CD4-positive, alpha-beta T cell treated with Interleukin-17A for 4 hours (primary cell): ENCODE data around the gene AK1.

Source experiments
- DNase-seq: peaks from one replicate; pipeline ENCODE4 v3.0.0-alpha.2; 2020; ENCODE audit warnings: mixed read lengths

AK1 gene

DNA sequence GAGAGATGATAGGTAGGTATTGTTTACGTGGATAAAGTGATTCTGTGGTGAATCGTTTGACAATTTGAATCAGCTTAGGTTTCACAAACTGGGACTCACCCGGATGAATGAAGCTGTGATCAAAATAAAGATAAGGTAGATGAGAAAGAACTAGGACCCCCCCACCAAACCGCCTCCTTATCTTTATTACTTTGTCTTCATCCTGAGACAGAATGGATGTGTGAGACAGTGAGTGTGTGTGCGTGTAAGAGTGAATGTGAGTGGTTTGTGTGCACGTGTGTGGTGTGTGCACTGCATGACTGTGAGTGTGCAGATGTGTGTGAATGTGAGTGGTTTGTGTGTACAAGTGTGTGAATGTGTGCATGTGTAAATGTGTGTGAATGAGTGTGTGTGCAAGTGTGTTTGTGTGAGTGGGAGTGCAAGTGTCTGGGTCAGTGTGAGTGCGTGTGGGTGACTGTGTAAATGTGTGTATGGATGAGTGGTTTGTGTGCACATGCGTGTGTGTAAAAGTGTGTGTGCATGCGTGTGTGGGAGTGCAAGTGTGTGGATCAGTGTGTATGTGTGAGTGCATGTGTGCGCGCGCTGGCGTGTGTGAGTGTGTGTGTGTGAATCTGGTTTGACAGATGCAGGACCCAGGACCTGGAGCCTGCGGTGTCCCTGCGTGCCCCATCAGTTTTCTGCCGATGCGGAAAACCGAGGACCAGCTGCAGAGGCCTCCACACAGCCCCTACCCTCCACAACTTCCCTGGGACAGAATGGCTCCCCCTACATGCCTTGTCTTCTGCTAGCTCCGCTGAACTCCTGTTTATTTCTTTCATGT is 11.6 kb downstream of the AK1 start:
- peak; percentile 48 for DNase-seq

DNA sequence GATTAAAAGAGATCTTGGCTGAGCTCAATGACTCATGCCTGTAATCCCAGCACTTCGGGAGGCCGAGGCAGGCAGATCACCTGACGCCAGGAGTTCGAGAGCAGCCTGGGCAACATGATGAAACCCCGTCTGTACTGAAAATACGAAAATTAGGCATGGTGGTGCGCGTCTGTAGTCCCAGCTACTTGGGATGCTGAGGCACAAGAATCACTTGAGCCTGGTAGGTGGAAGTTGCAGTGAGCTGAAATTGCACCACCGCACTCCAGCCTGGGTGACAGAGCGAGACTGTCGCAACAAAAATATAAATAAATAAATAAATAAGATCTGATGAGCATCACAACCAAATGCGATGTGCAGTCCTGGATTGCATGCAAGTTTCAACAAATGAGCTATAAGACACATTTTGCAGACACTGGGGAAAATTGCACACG is 14.3 kb downstream of the AK1 start:
- no peak for DNase-seq

DNA sequence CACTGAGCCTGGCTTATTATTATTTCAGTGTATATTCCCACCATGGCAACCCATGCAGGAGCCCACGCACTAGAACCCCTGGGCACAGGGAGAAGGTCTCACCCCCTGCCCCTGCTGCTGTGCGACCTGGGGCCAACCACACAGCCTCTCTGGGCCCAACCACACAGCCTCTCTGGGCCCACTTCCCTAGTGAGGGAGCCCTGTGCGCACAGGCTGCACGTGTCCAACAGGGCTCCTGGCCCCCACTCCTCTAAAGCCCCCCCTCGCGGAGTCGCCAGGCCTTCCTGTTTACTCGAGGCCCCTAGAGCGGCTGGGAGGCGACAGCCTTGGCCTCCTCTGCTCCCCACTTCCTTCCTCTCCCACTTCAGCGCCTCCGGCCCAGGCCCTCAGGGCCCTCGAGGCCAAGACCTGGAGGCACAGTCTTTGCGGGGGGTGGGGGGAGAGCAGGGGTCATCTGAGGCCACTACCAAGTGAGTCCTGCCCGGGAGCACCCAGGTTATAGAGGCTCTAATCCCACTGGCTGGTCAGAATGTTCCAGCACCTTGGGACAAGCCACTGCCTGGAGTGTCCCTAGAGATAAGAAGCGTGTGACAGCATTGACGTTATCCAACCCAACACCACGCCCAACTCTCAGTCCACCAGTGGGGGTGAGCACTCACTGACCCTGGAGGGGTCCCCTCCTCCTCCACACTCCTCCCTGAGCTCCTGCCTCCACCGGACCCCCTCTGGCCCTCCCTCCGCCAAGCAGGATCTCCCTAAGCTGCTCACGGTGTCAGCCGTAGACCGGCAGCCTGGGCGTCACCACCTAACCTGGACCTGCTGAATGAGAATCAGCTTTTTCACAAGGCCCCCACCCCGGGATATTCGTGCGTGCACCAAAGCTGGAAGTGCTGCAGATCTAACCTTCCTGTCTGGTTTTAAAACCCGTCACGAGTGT is 15.1 kb downstream of the AK1 start:
- DNase-seq = peak; percentile 69

DNA sequence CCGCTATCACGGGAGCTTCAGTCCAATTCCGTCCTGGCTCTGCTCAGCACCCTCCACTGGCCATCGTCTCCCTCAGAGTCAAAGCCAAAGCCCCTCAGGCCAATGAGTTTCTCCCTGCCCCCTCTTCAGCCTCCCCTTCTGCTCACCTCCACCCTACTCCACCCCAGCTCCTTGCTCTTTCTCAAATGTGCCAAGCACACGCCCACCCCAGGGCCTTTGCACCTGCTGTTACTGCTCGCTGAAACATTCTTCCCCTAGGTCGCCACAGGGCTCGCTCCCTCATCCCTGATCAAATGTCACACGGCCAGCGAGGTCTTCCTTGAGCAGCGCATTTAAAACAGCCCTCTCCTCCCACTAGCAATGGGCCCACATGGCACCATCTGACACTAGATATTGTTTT is 16.7 kb downstream of the AK1 start:
- DNase-seq = no peak

DNA sequence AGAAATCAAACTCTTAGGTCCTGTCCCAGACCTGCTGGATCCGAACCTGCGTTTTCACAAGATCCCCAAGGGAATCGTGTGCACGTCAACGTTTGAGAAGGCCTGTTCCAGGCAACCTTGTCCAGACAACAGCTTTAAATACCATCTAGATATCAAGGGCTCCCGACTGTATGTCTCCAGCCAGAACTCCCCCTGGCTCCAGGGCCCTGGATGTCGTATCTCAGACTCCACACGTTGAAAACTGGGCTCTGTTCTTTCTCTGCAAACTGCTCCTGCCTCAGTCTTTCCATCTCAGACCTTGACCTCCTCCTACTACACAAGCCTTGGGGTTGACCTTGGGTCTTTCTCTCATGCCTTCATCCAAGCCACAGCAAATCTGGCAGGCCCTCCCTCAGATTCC is 17.2 kb downstream of the AK1 start:
- DNase-seq = no peak

DNA sequence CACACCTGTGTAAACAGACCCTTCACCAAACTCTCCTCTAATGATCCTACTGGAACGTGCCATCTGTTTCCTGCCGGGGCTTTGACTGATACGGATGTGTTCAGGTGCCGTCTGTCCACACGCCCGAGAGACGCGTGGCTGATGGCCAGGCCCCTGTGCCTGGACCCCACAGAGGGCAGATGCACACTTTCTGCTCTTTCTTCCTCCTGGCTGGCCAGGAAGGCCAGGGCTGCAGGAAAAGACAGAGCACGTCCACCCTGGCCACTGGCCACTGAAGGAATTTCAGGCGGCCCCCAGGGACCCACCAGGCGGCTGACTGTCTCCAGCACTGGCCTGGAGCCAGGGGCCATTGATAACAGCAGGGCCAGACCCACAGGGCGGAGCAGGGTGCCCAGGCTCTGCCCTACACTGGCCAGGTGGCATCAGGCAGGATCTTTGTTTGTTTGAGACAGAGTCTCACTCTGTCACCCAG is 19.4 kb downstream of the AK1 start:
- no peak for DNase-seq

DNA sequence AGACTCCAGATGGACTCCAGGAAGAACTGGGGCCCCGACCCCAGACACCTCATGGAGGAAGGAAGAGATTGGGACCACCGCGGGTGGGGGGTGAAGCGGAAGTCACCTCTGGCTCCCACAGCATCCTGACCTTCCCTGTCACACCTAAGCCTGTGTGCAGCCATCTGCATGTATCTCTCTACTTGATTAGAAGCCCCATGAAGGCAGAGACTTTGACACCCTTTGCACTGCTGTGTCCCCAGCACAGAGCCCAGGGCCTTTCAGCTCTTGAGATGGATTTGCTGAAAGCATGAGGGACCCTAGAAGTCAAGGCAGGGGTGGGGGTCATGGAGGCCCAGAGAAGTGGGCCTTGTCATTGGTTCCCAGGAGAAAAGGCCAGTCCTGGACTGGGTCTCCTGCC is 20.2 kb downstream of the AK1 start:
- no peak for DNase-seq

DNA sequence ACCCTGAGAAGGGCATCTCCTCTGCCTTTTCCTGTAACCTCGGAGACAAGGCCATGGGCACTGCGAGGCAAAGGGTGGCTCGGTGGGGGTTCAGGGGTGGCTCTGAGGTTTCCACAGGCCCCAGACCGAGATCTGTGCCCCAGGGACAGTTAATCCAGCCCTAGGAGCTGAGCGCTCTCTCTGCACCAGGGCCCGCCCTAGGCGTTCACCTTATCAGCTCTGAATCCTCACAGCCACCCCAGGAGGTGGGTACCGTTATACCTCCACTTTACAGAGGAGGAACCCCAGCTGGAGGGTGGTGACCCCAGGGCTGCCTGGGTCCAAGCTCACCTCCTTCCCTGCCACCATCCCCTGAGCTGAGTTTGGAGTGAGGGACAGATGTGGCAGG is 20.8 kb downstream of the AK1 start:
- no peak for DNase-seq

DNA sequence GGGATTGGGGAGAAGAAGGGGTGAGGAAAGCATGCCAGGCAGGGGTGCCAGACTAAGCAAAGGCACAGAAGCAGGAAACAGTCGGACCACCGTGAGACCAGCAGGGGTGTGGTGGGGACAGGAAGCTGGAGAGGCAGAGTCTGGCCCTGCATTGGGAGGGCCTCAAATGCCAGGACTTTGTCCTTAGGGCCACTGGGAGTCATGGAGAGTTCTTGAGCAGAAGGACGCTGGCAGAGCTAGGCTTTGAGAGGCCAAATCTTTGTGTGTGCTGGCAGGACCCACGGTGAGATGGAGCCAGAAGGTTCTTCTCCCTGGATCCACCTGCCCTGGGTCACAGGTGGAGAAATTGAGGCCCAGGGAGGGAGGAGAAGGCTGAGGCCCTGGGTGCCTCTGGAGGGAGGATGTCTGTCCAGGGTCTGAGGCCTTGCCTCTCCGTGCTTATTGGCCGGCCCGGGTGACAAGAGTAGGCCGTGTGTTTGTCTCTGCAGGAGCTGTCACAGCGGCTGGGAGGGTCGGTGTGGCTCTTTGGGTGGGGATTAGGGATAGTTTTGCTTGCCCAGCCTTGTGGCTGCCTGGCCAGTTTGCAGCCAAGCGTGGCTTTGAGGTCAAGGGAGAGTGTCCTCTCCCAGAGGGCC is 21.3 kb downstream of the AK1 start:
- no peak for DNase-seq

DNA sequence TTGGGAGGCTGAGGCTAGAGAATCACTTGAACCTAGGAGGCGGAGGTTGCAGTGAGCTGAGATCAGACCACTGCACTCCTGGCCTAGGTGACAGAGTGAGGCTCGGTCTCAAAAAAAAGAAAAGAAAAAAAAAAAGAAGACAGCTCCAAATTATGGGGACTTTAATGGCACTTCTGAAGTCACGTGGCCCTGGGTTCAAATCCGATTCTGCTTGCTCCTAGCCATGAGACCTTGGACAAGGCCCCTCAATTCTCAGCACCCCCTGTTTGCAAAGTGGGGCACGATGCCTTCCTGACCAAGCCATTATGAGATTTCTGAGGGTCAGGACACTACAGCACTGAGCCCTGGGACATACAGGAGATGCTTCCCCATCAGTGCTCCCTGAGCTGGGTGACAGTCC is 22.0 kb downstream of the AK1 start:
- no peak for DNase-seq

DNA sequence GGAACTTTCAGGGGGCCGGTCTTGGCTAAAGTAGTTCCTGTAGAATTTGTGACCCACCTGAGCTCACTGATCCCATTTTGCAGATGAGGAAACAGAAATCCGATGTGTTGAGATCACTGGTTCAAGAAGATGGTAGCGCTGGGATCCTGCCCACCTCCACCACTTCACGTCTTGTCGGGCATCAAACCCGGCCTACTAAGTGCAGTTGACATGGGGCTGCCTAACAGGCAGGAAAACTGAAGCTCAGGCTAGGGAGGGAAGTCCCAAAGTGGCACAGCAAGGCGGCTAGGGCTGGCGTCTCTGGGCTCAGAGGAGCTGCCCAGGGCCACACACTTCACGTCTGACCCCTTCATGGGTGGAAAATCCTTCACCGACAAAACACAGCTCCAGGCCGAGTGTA is 22.5 kb downstream of the AK1 start:
- no peak for DNase-seq

DNA sequence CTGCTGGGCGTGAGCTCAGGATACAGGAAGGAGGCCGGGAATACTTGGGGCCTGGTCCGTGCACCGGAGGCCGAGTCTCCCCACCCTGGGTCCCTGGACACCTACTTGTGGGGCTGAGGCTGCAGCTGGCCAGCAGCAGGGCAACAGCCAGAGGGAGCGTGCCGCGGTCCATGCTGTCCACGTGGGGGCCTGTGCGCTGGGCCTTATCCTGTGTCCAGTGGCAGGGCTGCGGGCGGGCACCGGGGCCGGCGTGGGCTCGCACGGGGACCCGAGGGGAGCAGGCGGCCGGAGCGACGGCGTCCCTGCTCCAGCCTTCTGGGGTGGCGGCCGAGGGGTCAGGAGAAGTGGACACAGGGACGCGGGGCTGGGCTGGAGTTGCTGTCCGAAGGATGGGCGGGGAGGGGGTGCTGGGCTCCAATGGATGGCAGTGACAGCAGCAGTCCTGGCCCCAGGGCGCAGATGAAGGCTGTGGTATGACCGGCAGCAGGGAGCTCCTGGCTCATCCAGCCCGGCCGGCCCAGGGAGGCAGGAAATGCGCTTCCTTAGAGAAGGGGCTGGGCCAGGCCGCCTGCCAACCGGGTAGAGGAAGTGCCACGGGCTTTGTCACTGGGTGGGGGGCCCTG is 23.2 kb downstream of the AK1 start, which contains the start of gene ENG:
Gene ENG, minus strand, starts transcription at position 475 of the 623 bp plus-strand sequence. Its CDS starts 303 bp downstream, at position 172.
- DNase-seq = peak; percentile 55

DNA sequence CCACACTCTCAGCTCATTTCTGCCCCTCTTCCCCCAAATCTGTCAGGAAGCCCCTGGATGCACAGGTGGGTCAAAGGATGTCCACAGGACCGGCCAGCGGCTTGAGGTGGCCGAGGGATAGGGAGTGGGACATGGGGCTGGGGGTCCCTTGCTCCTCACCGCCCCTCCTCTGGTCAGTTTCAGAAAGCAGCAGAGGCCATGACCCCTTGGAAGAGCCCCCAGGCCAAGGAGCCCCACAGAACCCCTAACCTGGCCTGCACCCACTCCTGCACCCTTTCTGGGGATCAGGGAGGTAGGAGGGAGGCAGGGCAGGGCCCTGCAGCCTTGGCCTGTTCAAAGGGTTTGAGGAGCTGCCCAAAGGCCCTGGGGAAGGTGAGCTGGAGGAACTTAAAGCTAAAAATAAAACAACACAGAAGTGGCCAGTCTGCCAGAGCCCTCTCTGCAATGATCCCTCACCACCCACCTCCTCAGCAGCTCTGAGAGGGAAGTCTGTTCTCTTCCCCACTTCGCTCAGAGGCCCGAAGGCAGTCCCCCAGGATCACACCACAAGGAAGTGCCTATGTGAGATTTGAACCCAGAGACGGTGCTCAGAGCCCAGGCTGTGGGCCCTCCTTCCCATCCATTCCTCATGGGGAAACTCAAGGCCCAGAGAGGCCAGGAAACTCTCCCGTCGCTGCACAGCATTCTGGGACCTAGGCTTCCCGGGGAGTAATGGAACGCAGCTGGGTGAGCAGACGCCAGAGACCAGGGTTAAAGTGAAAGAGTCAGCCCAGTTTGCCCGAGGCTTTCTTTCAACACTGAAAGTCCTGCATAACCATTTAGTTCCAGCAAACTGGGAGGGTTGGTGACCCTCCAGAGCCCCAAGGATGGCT is 23.9 kb downstream of the AK1 start:
- DNase-seq = peak; percentile 29

DNA sequence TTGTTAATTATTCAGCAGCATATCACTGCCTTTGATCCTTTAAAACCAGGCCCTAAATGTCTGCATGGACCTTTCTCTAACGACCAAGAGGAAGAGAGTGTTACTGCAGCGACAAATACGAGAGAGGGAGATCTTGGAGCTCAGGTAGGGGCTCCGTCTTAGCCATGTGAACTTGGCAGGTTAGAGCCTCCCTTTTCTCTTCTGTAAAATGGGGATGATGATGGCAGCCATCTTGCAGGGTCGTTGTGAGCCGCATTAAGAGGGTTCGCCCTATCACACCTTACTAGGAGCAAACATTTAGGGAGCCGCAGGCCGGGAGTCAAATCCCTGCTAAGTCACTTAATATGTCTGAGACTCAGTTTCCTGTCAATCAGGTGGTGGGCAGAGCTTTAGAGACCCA is 24.6 kb downstream of the AK1 start:
- DNase-seq = no peak

DNA sequence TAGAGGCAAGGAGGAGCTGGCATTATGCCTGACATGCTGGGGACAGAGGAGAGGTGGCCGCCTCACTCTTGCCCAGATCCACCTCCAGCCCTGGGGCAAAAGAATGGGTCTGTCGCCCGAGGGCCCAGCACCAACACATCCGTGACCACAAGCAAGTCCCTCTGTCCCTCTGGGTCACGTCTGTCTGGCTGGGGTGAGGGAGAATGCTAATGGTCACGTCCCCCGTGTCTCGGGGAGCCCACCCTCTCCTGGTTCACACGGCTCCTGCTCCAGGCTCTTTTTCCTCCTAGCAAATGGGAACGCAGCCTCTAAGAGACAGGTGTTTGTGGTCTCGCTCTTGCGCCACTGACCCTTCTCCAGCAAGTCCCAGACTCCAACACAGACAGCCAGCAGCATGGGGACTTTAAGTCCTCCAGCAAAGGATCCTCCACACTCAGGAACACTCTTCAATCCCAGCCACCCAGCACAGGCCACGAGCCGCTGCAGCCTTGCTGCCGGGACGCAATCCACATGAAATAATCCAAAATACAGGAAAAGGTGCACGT is 27.1 kb downstream of the AK1 start:
- DNase-seq = no peak

DNA sequence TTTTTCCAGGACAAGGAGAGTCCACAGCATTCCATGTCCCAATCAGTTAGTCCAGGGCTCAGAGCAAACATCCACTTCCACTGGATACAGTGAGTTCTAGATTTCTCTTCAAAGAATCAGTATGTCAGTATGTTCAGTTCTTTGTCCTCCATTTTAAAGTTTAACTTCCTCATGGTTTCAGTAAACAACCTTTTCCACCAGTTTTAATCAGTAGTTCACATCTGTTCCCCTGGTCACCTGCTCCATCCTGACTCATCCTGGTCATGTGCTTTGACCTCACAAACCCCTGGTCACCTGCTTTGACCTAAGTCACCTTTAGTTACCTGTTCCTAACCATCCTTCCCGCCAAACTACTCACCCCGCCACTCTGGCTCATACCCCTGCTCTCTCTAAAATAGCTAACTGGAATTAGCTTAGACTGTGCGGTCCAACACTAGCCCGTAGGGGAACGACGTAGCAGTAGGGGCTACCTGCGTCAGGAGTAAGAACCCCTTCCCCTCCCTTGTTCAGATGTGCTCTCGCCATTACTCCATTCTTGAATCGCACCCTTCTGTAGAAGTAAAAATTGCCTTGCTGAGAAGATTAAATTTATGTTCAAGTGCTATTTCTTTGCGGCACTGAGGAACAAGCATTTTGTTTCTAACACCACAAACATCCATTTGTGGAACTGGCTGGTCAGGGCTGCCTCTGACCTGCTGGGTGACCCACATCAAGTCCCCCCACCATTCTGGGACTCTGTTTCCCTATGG is 28.5 kb downstream of the AK1 start:
- no peak for DNase-seq

DNA sequence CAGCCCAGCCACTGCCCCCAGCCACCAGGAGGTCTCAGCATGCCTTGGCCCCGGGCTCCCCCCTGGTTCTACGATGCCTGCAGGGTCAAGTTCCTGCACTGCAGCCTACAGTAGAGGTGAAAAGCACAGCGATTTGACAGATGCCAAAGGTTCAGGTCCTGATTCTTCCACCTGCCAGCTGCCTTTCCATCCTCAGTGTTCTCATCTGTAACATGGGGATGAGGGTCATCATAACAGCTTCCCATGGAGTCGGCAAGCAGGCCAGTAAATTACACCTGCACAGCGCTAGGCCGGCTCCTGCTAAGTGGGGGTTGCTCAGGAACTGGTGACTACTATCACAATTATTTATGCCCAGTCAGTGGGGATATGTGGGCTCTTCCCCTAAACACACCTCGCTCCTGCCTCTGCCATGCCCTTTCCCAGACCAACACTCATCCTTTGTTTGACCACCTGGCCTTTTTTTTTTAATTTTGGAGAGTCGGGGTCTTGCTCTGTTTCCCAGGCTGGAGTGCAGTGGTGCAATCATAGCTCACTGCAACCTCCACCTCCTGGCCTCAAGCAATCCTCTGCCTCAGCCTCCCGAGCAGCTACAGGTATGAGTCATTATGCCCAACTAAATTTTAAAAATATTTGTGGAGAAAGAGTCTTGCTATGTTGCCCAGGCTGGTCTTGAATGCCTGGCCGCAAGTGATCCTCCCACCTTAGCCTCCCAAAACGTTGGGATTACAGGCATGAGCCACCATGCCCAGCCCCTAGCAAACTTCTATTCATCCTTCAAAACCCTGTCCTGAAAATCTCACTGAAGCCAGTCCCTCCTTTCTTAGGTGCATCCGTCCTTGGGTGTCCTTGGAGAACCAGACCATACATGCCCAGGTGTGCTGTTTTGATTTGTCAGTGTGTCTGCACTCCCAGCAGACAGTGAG is 29.4 kb downstream of the AK1 start:
- no peak for DNase-seq

DNA sequence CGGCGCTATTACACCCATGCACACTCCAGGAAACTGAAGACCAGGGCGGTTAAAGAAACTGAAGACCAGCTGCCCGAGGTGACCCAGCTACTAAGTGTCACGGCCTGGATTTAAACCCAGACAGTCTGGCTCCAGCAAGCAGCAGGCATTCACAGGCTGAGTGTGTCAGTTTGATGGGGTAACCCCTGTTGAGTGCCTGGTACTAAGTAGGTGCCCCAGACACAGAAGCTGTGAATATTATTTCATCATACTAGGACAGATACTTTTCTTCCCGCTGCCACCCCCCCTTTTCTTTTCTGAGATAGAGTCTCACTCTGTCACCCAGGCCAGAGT is 30.3 kb downstream of the AK1 start:
- no peak for DNase-seq

DNA sequence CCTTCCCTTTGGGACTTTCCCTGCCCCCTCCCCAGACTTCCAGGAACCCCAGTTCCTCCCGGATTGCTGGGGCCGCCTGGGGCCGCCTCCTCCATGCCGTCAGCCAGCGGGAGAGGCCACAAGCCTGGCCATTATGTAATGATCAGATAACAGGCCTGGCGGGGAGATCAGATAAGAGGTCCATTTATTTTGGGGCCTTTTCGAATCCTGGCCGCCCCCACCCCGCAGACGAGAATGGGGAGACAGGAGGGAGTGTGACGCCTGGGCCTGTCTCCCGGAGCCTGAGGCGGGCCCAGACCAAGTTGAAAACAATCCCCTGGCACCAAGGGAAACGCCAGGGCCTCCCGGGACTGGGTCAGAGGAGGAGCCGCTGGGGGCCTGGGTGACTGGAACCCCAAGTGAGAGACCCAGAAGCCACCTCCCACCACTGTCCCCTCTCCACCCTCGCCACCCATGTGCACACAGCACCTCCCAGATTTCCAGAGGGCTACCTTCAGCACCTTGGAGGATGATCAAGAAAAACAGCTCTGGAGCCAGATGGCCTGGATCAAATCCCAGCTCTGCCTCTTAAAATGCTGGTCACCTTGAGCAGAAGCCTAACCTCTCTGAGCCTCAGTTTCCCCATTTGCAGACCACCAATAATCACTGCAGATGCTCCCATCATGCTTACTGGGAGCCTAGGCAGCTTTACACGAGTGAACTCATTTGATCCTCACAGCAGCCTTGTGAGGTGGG is 30.9 kb downstream of the AK1 start:
- no peak for DNase-seq
